GM21390 (cell line): Measurements from ENCODE around the gene SRC.
A peak's percentile ranks its signal among the peaks of the same experiment; 100 is the strongest.
"Not testable (repeated sequence)": the region's sequence is repeated elsewhere in the genome, so short reads cannot be mapped to it uniquely, and the experiment has no call there.

Source experiments
- ATAC-seq: cut with Tn5 transposase; IDR thresholded peaks from one replicate; pipeline ENCODE4 v1.9.1; 2021; ENCODE audit not compliant: unreplicated experiment

SRC gene

DNA sequence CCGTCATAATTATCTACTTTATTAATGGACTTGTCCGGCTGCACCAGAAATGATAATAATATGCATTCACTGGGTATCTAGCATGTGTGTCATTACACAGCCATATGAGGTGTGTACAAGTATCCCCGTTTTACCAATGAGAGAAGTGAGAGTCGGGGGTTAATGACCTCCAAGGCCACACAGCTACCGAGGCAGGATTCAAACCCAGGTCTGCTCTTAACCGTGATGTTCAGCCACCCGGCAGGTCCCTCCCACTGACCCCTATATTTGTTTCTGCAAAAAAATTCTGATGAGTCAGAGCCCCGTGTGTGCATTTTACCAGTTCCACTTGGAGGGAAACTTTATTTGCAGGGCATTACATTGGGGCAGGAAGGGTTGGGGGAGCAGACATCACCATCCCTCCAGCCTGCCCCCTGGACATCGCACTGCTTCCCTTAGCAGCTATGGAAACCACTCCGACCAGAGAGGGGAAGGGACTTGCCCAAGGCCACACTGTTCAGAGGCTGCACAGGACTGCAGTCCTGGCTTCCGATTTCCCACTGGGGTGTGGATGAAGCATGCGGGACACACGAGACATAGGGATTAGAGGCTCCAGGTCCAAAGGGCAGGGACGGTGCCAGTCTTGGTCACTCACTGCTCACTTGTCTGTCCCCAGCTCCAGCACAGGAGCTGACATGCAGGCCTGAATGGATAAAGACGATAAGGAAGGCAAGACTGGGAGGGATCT lies 10.1 kb upstream of the SRC start:
- peak; percentile 21 for ATAC-seq

DNA sequence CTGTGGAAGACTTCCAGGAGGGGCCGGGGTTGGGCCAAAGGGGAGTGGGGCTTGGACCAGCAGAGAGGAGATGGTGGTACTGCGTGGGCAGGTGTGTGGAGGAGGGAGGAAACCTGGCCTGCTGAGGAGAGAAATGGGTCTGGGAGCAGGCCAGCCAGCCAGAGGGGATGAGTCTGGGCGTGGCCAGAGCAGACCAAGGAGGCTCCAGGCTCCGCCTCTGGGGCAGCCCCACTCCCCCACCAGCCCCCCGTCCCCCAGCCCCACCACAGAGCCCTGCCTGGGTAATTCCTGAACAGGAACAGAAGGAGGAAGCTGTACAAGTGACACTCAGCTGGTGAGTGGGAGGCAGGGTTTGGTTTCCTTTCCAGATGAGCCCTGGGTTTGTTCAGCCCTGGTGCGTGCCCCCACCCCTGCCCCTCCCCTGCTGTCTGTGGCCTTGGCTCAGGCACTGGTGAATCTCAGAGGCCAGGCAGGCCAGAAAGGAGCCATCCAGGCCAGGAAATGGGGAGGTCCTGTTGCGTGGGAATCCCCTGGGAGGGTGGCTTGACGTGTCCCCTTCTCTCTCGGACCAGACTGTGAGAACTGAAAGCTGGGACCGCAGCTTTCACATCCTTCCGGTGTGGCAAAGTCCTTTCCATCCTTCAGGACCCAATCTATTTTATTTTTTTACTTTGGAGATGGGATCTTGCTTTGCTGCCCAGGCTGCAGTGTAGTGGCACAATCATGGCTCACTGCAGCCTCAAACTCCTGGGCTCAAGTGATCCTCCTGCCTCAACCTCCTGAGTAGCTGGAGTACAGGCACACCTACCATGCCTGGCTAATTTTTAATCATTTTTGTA lies 9.4 kb upstream of the SRC start:
- ATAC-seq: peak; percentile 54

DNA sequence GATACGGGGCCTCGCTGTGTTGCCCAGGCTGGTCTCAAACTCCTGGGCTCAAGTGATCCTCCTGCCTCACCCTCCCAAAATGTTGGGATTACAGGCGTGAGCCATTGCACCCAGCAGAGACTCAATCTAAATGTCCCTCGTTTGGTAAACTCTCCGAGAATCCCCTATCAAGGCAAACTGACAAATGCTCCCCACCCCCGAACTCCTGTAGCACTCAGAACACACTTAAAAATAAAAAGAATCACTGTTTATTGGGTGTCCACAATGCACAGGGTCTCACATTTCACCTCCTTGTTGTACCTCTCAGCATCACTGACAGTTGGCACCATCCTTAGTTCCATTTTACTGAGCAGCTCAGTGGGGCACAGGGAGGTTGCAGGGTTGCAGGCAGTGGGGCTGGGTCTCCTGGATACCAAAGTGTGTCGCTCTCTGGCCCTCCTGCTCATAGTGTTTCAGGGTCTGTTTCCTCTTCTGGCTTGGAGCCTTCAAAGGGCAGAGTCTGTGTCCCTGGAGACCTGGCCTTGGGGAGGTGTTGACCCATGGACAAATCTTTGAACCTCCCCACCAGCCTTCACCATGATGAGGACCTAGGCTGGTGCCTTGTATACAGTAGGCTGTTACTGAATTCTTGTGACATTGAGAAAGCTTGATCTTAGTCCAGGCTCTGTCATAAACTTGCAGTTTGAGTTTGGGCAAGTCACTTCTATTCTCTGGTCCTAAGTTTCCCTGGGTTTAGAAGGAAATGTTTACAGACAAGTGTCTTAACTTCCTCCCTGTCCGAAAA lies 8.5 kb upstream of the SRC start:
- no peak for ATAC-seq

DNA sequence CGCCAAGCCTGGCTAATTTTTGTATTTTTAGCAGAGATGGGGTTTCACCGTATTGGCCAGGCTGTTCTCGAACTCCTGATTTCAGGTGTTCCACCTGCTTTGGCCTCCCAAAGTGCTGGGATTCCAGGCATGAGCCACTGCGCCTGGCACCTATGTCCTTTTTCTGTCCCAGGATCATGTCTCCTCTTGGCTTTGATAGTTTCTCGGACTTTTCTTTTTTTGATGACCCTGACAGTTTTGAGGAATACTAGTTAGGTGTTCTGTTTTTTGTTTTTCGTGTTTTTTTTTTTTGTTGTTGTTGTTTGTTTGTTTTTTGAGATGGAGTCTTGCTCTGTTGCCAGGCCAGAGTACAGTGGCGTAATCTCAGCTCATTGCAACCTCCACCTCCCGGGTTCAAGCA lies 7.6 kb upstream of the SRC start:
- not testable (repeated sequence) for ATAC-seq

DNA sequence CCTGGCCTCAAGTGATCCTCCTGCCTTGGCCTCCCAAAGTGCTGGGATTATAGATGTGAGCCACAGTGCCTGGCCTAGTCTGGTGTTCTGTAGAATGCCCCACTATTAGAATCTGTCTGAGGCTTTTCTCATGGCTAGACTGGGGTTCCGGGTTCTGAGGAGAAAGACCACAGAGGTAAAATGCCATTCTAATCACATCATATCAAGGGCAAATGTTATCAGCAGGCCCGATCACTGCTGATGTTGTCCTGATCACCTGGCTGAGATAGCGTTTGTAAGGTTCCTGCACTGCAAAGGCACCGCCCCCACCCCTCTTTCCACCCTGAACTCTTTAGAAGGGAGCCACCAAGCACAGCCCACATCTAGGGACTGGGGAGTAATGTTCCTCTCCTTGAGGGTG lies 6.7 kb upstream of the SRC start:
- ATAC-seq: no peak

DNA sequence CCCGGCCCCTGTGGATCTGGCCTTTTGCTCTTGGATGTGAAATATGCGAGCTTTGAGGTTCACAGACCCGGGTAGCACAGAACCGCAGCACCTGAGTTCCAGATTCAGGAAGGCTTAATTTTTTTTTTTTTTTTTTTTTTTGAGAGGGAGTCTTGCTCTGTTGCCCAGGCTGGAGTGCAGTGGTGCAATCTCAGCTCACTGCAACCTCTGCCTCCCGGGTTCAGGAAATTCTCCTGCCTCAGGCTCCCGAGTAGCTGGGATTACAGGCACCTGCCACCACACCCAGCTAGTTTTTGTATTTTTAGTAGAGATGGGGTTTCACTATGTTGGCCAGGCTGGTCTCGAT lies 6.2 kb upstream of the SRC start:
- not testable (repeated sequence) for ATAC-seq

DNA sequence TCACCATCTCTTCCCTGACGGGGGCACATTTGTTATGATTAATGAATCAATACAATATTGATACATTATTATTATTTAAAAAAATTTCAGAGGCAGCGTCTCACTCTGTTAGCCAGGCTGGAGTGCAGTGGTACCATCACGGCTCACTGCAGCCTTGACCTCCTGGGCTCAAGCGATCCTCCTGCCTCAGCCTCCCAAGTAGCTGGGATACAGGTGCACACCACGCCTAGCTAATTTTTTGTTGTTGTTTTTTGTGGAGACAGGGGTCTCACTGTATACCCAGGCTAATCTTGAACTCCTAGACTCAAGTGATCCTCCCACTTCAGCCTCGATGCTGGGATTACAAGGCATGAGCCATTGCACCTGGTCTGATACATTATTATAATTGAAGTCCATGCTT lies 4.9 kb upstream of the SRC start:
- no peak for ATAC-seq

DNA sequence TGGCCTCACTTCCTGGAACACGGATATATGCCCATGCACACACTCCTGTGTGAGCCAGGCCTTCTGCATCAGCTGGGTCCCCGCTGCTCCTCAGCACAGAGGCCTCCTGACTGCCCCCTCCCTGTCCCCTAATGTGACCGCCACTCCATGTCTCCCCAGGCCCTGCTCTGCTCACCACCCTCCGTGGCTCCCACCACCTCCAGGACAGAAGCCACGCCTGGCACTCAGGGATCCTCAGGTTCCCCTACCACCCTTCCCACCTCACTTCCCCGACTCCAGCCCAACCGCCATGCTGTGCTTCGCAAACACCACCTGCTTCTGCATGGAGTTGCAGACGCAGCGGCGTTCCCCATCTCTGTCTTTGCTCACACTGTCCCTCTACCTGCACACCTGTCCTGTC lies 4.3 kb upstream of the SRC start:
- ATAC-seq: no peak

DNA sequence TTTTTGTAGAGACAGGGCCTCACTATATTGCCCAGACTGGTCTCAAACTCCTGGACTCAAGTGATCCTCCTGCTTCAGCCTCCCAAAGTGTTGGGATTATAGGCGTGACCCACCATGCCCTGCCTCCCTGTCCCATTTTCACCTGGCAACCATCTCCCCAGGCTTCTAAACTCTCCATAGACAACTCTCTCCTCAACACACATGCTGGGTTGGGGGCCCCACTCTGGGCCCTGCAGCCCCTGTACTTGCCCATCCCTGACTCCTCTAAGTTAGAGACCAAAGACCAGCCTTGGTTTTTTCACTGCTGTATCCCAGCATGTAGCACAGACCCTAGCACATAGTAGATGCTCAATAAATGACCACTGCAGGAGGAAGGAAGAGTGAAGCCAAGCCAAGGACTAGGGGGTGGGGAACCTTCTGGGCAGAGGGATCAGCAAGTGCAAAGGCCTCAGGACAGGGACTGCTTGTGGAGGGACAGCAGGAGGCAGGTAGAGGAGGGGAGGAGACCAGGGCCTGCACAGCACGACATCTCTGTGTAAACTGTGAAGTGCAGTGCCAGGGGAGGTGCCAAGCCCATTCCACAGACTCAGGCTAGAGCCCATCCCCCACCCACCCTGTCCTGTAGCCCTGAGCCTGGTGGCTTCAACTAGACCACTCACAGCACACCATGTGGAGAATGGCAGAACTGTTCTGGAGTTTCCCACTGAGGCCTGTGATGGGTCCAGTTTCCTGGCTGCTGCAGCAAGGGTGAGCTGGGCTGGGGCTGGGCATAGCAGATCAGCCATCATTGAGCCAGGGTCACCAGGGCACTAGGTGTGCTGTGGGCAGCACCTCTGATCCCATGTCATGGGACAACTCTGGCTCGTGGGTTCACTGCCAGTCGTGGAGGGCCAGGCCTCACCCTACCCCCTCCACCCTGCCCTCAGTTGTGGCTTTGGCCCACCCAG lies 3.4 kb upstream of the SRC start:
- ATAC-seq: no peak

DNA sequence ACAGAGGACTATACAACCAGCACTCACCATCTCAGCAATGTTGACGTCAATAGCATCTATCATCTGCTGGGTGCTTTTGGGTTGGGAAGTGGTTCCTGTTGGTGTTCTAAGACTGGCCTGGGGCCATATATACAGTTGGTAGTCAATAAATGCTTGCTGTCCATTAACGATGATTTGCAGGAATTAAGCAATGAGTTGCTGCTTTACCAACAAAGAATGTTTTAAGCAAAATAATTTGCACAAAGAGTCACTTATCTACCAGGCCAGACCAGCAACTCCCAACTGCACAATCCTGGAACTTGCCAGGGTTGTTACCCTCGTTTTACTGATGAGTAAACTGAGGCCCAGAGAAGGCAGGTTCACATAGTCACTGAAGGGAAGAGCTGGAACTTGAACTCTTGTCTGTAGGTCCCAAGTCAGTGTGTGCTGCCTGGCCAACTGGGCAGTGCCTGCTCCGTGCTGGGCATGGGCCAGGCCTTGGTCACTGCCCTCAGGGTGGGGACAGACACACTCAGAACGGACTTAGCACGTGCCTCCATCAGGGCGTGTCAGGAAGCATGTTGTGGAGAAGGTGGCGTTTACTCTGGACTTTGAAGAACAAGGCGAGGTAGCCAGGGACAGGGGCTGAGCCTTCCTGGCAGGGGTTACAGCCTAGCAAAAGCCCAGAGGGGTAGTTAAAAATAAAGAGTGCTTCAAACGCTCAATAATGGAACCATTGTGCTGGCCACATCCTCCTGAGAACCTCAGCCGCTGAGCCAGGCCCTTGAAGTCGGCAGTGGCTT lies 2.5 kb upstream of the SRC start:
- ATAC-seq: no peak

DNA sequence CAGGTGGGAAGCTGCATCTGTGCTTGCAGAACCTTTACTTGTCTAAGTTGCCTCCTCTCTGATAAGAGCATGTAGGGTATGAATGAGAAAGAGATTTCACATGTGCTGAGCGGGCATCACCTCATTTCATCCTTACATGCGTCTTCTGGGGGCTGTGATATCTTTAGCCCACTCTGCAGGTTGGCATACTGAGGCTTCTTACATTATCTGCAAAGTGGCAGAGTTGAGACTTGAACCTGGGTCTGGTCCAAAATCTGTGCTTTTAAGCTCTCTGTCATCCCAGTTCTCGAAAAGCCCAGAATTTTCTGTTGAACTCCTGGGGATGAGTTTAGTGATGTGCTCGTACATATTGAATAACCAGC lies 2.0 kb upstream of the SRC start:
- ATAC-seq: no peak

DNA sequence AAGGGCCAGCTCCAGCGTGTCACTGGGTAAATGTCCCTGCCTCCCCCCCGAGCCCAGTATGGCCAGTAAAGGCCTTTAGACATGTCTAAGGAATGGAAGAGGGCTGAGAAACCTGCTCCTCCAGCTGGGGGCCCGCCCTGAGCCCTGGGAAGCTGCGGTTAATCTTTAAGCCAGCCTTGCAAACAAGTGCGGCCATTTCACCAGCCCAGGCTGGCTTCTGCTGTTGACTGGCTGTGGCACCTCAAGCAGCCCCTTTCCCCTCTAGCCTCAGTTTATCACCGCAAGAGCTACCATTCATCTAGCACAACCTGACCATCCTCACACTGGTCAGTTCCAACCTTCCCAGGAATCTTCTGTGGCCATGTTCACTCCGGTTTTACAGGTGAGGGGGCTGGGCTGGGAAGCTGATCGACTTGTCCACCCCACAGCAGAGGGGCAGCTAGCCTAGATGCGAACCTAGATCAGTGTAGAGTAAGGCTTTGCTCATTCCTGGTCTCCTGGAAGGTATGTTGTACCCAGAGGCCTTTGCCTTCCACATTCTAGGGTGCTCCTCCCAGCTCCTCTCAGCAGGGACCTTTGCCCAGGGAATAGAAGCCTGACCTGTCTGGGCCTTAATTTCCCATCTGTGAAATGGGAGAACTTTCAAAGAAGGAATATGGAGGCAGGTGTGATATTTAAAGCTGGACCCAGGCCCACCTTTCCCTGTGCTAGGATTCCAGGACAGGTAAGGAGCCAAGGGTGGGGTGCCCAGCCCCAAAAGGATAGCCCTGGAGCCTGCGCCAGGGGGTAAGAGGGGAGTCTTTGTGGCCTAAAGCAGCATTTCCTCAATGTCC lies 1.2 kb upstream of the SRC start:
- no peak for ATAC-seq

DNA sequence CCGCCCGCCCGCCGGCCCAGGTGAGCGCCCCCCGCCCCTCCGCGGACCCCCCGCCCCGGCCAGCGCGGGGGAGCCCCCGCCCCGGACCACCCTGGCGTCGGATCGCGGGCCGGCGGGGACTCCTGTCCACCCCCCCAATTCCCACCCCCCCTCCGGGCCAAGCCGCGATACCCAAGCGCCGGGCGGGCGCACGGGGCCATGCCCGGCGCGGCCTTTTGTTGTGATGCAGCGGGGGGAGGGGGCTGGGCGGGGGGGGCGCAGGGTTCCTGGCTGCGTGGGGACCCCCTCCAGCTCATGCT lies 245 bp downstream of the SRC start:
- ATAC-seq: no peak

DNA sequence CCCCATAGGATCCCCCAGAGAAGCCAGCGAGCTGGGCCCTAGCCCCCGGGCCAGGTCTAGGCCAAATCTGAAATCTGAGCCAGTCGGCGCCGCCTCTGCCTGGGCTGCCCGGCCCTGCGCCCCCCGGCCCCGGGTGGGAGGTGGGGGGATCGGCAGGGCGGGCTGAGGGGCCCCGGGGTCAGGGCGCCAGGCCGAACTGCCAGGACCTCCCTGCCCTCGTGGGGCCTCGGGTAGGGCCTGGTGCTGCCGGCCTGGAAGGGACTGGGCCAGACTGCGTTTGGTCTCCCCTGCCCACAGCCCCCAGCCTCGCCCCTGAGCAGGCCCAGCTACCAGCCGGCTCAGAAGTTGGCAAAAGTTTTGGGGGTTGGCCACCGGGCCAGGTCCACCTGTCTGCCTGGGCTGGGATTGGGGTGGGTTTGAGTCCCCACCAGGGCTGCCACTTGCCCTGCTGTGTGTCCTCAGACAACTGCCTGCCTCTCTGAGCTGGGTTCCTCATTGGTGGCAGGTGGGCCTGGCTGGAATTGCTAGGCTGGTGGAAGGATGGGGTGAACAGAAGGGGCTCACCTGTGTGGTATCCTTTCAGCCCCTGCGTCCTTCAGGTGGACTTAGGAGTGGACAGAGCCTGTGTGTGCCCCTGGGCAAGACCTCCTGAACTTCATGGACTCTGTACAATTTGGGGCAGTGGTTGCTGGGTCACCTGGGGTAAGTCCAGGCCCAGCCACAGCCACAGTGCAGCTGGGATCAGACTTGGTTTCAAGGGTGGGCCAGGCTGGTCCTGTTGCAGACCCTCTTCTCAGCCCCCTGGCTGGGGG lies 801 bp downstream of the SRC start:
- no peak for ATAC-seq

DNA sequence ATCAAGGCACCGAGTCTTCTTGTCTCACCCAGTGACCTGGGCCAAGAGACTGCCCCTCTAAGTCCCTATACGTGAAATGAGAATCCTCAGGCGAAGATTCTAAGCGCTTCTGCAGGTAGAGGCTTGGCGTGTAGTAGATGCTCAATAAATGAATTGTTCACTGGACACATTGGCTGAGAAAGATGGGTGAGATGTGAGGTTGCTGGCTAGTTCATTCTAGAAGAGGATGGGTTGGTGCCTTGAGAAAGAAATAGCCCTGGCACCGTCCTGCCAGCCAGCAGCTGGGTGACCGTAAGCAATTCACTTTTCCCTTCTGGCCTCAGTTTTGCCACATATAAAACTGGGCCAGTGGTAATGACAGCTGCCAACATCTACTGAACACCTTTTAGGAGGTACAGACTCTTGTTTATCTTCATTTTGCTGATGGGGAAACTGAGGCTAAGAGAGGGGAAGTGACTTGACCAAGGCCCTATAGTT lies 1.4 kb downstream of the SRC start:
- no peak for ATAC-seq

DNA sequence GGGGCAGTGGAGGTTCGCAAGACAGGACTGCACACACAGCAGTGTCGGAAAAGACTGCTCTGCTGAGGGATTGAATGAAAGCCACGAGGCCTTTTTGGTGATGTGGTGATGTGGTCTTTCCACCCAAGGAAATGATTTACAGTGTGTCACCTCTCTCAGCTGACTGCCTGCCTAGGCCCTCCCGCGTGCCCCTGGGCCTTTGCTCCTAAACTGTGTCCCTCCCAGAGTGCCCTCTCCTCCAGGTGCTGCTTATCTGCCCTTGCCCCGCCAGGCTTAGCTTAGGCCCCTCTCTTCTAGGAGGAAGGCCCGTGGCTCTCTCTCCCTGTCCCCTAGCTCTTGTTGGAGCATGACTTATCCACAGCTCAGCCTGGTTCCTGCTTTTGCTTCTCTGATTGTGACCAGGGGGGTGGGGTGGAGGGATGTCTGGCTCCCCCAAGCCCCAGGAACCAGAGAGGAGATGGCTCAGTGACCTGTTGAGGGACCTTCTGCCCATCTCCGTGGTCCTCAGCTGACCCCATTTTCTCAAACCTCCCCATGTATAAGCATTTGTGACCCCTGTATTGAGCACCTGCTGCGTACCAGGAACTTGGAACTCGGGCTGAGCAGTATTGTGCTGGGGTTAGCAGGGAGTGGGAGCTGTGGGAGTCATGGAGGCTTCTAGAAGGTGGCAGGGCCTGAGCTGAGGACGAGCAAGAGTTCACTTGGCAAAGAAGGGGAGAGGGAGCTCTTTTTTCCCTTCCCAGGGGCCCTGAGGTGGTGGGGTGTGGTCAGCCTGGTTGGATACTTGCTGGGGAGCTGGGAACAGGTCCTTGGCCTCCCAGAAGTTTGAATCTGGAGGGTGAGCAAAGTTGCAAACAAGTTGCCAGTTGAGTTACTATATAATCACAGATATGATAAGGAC lies 2.2 kb downstream of the SRC start:
- no peak for ATAC-seq

DNA sequence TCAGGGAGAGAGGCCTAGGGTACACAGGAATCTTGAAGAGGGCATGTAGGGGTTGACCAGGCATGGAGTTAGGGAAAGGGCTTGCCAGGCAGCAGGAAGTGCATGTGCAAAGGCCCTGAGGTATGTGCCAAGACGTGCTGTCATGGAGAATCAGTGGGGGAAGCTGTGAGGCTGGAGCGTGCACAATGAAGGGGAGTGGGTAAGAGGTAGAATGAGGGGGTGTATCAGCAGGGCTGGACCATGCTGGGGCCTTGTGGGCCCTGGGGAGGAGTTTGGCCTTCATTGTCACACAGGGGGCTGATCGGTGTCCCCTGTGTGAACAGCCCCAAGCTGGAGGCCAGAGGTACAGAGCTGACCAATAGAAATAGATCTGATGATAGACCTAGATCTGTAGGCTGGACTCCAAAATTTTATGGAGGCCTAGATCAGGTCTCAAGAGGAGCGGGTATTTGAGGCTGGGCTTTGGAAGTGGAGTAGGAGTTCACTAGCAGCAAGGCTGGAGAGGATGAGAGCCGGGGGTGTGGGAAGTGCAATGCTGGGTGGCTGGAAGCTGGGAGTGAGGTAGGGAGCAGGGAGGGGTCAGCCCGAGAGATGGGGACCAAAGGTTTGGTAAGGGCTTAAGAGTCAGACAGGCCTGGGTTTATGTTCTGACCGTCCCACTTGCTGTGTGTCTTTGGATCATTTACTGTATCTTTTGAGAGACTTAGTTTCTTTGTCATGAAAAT lies 3.0 kb downstream of the SRC start:
- ATAC-seq: no peak
